Endothelial cell of umbilical vein (primary cell): ENCODE results near the gene IPPK.

ENCODE experiments used
- EZH2 ChIP-seq: IDR thresholded peaks from 2 replicates; pipeline ENCODE4 v1.6.1; 2012; ENCODE audit warnings: borderline replicate concordance, low read depth, mild to moderate bottlenecking, moderate library complexity, low read length, inconsistent platforms; ENCODE audit not compliant: severe bottlenecking
- MYC ChIP-seq: IDR thresholded peaks from one replicate; pipeline ENCODE4 v1.6.1; 2011; ENCODE audit warnings: mild to moderate bottlenecking, low read depth, low read length
- POLR2A ChIP-seq: IDR thresholded peaks from 2 replicates; pipeline ENCODE4 v1.6.1; 2012; ENCODE audit warnings: low read depth, mild to moderate bottlenecking, control low read depth, low read length
- POLR2AphosphoS5 ChIP-seq: IDR thresholded peaks from 2 replicates; pipeline ENCODE4 v1.6.1; 2012; ENCODE audit warnings: low read depth, mild to moderate bottlenecking, control low read depth, low read length, moderate library complexity; ENCODE audit not compliant: insufficient read depth
- TF ChIP-seq, protein P1 (sequence below), 2 donors: IDR thresholded peaks; 1 replicate in 1 of 2; 2 replicates in 1 of 2; pipeline ENCODE4 v1.5.1; 2011; ENCODE audit warnings: low read length in 2 of 2, mild to moderate bottlenecking in 2 of 2, moderate library complexity in 2 of 2, control low read depth in 1 of 2, inconsistent platforms in 1 of 2, low read depth in 1 of 2; ENCODE audit not compliant: insufficient read depth in 1 of 2; ENCODE audit errors: extremely low read depth in 1 of 2

DNA sequence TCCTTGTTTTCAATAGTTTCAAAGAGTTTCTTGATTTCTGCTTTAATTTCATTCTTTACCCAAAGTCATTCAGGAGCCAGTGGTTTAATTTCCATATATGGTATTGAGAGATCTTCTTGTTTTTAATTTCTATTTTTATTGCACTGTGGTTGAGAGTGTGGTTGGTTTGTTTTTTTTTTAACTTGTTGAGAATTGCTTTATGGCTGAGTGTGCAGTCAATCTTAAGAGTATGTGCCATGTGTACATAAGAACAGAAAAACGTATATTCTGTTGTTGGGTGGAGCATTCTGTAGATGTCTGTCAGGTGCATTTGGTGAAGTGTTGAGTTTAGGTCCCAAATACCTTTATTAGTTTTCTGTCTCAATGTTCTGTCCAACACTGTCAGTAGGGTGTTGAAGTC, 26.7 kb upstream of the IPPK start:
- TF ChIP-seq EZH2 (no peak), MYC (no peak), POLR2A (no peak), POLR2AphosphoS5 (no peak)
- TF ChIP-seq, protein P1, sequence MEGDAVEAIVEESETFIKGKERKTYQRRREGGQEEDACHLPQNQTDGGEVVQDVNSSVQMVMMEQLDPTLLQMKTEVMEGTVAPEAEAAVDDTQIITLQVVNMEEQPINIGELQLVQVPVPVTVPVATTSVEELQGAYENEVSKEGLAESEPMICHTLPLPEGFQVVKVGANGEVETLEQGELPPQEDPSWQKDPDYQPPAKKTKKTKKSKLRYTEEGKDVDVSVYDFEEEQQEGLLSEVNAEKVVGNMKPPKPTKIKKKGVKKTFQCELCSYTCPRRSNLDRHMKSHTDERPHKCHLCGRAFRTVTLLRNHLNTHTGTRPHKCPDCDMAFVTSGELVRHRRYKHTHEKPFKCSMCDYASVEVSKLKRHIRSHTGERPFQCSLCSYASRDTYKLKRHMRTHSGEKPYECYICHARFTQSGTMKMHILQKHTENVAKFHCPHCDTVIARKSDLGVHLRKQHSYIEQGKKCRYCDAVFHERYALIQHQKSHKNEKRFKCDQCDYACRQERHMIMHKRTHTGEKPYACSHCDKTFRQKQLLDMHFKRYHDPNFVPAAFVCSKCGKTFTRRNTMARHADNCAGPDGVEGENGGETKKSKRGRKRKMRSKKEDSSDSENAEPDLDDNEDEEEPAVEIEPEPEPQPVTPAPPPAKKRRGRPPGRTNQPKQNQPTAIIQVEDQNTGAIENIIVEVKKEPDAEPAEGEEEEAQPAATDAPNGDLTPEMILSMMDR (IDR thresholded peaks at IDR 0.05; ENCODE audit: extremely low read depth in 1 of 2, insufficient read depth in 1 of 2, low read depth in 1 of 2, low read length in 2 of 2) = no peak
